Brain microvascular endothelial cell (primary cell): ENCODE data around the gene PAN3.

Experiments
- DNase-seq: peaks from one replicate; pipeline ENCODE4 v3.0.0-alpha.2; 2020
- H3K27ac ChIP-seq: fragments of 250-450 bp; sonication (Bioruptor Pico); 2 replicates; pipeline ENCODE4 v1.5.1; 2020; ENCODE audit warnings: mild to moderate bottlenecking, moderate library complexity
- H3K27me3 ChIP-seq: fragments of 250-450 bp; sonication (Bioruptor Pico); replicated peaks from 2 replicates; pipeline ENCODE4 v1.5.1; 2020; ENCODE audit warnings: mild to moderate bottlenecking
- H3K36me3 ChIP-seq: fragments of 250-450 bp; sonication (Bioruptor Pico); replicated peaks from 2 replicates; pipeline ENCODE4 v1.5.1; 2020; ENCODE audit warnings: mild to moderate bottlenecking
- H3K4me3 ChIP-seq: 2 replicates; pipeline ENCODE4 v1.5.1; 2011; ENCODE audit warnings: low read depth, mild to moderate bottlenecking, control low read depth, low read length, moderate library complexity
- CTCF ChIP-seq: IDR thresholded peaks from 2 replicates; pipeline ENCODE4 v1.5.1; 2011; ENCODE audit warnings: low read depth, mild to moderate bottlenecking, moderate library complexity, low read length, control low read depth, inconsistent platforms; ENCODE audit errors: missing control alignments
- in situ Hi-C: cut with HindIII; loops from 2 replicates; pipeline ENCODE4 v1.10.0; 2017; ENCODE audit warnings: low sequenced_read_pairs, low pct_ligation_motif_present

The PAN3 gene

GRCh38 chr13:28129911-28130693 is 8.2 kb upstream of the PAN3 start:
- DNase-seq, result no peak
- Histone ChIP-seq H3K36me3 (no peaks in the 10 kb centered on the region), H3K27ac (no peak overlapping the region), H3K4me3 (no peak overlapping the region), H3K27me3 (no peaks in the 10 kb centered on the region)
- in situ Hi-C loops, result no loop called here
- no peak for TF ChIP-seq CTCF

- DNase-seq, result no peak
Observed at GRCh38 chr13:28131646-28132045, 6.7 kb upstream of the PAN3 start.

GRCh38 chr13:28136916-28137315 is 1.4 kb upstream of the PAN3 start:
- no peaks in the 10 kb centered on the region for H3K36me3 ChIP-seq
- no peak for DNase-seq
- no peaks in the 10 kb centered on the region for H3K27me3 ChIP-seq
- TF ChIP-seq CTCF, result no peak
- H3K27ac ChIP-seq, result no peak overlapping the region
- peak overlapping the region; percentile 86 for H3K4me3 ChIP-seq
- in situ Hi-C loops, result no loop called here

More at GRCh38 chr13:28131646-28132045, 6.7 kb upstream of the PAN3 start:
- in situ Hi-C loops, result no loop called here
- TF ChIP-seq CTCF, result no peak
- H3K4me3 ChIP-seq, result no peak overlapping the region
- H3K36me3 ChIP-seq, result no peaks in the 10 kb centered on the region
- no peak overlapping the region for H3K27ac ChIP-seq
- no peaks in the 10 kb centered on the region for H3K27me3 ChIP-seq

GRCh38 chr13:28137596-28137995 is 749 bp upstream of the PAN3 start:
- peak overlapping the region; percentile 98 for H3K27ac ChIP-seq
- no peaks in the 10 kb centered on the region for H3K27me3 ChIP-seq
- in situ Hi-C loops, result no loop called here
- peak overlapping the region; percentile 86 for H3K4me3 ChIP-seq
- no peak for TF ChIP-seq CTCF
- no peaks in the 10 kb centered on the region for H3K36me3 ChIP-seq
- DNase-seq, result no peak

- H3K4me3 ChIP-seq, result peak overlapping the region; percentile 86
- no peaks in the 10 kb centered on the region for H3K27me3 ChIP-seq
- peak overlapping the region; percentile 98 for H3K27ac ChIP-seq
- DNase-seq, result peak; percentile 85
- H3K36me3 ChIP-seq, result no peaks in the 10 kb centered on the region
- in situ Hi-C loops, result no loop called here
- TF ChIP-seq CTCF, result no peak
Observed at GRCh38 chr13:28138756-28139470, 568 bp downstream of the PAN3 start.
